Activated T-cell treated with anti-CD3 and anti-CD28 coated beads, Interleukin-2, amount 50 U/mL, for 24 hours (primary cell): Measurements from ENCODE around the gene VPS37C.
A peak's percentile ranks its signal among the peaks of the same experiment; 100 is the strongest.
"Not testable (repeated sequence)": the region's sequence is repeated elsewhere in the genome, so short reads cannot be mapped to it uniquely, and the experiment has no call there.

Source experiments
- DNase-seq: peaks from one replicate; pipeline ENCODE4 v3.0.0-alpha.2; 2020
- H3K27ac Mint-ChIP-seq: 2 replicates; pipeline ENCODE4 v1.8.0; 2020; ENCODE audit warnings: mild to moderate bottlenecking, mixed read lengths
- H3K27me3 Mint-ChIP-seq: 2 replicates; pipeline ENCODE4 v1.8.0; 2020; ENCODE audit warnings: mixed read lengths
- H3K36me3 Mint-ChIP-seq: 2 replicates; pipeline ENCODE4 v1.8.0; 2020; ENCODE audit warnings: low read depth, mixed read lengths
- H3K4me1 Mint-ChIP-seq: 2 replicates; pipeline ENCODE4 v1.8.0; 2020; ENCODE audit warnings: low read depth, mixed read lengths
- H3K4me3 Mint-ChIP-seq: 2 replicates; pipeline ENCODE4 v1.8.0; 2020; ENCODE audit warnings: mild to moderate bottlenecking, moderate library complexity, mixed read lengths
- H3K9me3 Mint-ChIP-seq: 2 replicates; pipeline ENCODE4 v1.8.0; 2020; ENCODE audit warnings: mixed read lengths

Gene VPS37C

DNA sequence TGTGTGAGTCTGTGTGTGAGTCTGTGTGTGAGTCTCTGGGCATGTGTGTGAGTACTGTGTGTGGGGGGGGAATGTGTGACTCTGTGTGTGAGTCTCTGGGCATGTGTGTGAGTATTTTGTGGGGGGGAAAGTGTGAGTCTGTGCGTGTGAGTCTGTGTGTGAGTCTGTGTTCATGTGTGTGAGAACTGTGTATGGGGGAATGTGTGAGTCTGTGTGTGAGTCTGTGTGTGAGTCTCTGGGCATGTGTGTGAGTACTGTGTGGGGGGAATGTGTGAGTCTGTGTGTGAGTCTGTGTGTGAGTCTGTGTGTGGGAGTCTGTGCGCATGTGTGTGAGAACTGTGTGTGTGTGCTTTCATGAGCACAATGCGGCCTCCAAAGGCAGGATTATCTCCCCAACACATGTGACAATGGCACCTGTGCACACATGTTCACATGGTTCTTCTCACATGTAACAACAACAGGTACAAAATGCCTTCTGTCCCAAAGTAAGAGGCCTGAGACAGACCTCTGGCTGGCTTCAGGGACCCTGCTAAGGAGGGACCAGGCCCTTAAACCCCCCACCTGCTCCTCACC is 57.3 kb downstream of the VPS37C start:
- no peaks in the 10 kb centered on the region for H3K9me3 Mint-ChIP-seq
- peaks cover 68% of the 10 kb centered on the region for H3K36me3 Mint-ChIP-seq
- H3K27ac Mint-ChIP-seq: no peak overlapping the region

DNA sequence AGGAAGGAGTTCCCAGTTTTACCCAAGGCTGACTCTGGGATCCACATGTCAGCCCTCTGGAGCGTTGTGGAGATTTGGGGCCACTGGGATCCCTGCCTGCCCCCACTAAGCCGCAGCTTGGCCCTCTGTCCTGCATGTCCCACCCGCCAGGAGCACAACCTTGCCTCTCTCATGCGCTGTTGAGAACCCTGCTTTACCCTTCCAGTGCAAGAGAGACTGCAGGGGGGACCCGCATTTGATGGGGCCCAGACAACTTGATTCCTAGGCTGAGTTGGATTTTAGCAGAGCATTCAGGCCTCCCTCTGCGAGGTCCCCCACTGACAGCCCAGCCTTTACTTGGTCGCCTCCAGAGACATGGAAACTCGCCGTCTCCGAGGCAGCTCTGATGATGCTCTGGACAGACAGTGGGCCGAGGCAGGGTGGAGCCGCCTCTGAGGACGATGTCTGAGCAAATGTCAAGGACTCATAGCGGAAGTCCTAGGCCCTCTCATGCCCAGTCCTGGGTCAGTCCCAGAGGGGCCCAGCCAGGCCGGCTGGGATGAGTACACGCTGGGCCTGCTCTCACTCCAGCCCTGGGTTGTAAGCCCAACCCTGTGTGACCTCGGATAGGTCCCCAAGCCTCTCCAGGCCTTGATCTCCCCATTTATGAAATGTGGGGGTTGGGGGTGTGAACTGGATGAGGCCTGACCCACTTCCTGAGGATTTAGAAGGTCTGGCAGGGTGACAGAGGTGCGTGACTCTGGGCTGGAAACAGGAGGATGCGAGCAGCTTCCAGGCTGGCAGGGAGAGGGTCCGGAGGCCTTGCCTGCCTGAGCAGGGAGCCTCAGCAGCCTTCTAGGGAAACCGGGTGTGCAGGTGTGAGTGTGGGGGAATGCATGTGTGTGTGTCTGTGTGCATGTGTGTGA is 58.3 kb downstream of the VPS37C start:
- Mint-ChIP-seq H3K27ac (no peak overlapping the region), H3K4me3 (no peak overlapping the region), H3K27me3 (no peaks in the 10 kb centered on the region), H3K9me3 (no peaks in the 10 kb centered on the region), H3K4me1 (peaks cover 39% of the 10 kb centered on the region), H3K36me3 (peaks cover 57% of the 10 kb centered on the region)
- peak; percentile 70 for DNase-seq

More for the DNA sequence above, 57.3 kb downstream of the VPS37C start:
- Mint-ChIP-seq H3K4me3 (no peak overlapping the region), H3K4me1 (peaks cover 50% of the 10 kb centered on the region), H3K27me3 (no peaks in the 10 kb centered on the region)
- DNase-seq: peak; percentile 63

DNA sequence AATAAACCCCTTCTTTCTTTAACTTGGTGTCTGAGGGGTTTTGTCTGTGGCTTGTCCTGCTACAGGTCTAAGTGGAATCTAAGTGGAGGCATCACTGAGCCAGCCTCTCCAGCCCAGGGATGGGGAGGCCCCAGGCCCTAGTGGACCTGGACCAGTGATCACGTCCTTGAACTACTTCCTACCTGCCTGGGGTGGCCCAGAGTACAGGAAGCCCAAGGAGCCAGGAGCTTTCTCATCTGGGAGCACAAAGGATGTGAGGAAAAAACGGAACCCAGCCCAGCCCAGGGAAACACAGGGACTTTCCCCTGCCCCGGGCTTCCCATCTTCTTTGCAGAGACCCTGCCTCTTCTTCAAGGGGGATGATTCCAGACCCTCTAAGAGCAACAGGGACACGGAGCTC is 62.4 kb downstream of the VPS37C start:
- no peaks in the 10 kb centered on the region for H3K9me3 Mint-ChIP-seq
- no peaks in the 10 kb centered on the region for H3K27me3 Mint-ChIP-seq
- DNase-seq: peak; percentile 32
- peaks cover 16% of the 10 kb centered on the region for H3K36me3 Mint-ChIP-seq
- H3K27ac Mint-ChIP-seq: no peak overlapping the region
- H3K4me3 Mint-ChIP-seq: no peak overlapping the region
- H3K4me1 Mint-ChIP-seq: peaks cover 24% of the 10 kb centered on the region

DNA sequence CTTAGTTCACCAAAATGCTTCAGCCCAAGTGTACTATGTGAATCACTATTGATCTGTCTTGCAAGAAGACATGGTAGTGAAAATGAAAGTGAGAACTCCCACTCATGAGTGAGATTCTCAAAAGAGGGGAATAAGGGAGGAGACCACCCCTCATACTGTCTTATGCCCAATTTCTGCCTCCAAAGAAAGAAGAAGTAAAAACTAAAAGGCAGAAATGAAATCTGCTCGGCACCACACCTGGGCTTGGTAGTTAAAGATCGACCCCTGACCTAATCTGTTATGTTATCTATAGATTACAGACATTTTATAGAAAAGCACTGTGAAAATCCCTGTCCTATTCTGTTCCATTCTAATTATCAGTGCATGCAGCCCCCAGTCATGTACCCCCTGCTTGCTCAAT is 63.0 kb downstream of the VPS37C start:
- H3K27me3 Mint-ChIP-seq, H3K27ac Mint-ChIP-seq, H3K4me3 Mint-ChIP-seq, DNase-seq, H3K9me3 Mint-ChIP-seq: not testable (repeated sequence)
- Mint-ChIP-seq H3K36me3 (peaks cover 11% of the 10 kb centered on the region), H3K4me1 (peaks cover 26% of the 10 kb centered on the region)

DNA sequence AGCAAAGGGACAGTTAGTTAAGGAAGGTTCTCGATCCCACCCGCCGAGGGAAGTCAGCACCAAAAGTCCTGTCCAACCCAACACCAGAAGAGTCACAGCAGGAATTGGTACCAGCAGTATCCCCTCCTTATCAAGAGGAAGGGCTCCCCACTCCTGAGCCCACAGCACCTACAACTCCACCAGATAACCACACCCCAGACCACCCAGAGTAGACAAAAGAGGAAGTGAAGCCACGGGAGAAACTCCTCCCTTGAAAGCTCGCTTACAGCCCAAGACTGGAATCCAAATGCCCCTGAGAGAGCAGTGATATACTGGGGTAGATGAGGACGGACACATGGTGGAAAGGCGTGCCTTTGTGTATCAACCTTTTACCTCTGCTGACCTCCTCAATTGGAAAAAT is 66.2 kb downstream of the VPS37C start:
- peak; percentile 27 for DNase-seq
- Mint-ChIP-seq H3K4me1 (peaks cover 57% of the 10 kb centered on the region), H3K36me3 (peaks cover 25% of the 10 kb centered on the region), H3K9me3 (no peaks in the 10 kb centered on the region), H3K27me3 (no peaks in the 10 kb centered on the region), H3K27ac (peak overlapping the region; percentile 98), H3K4me3 (no peak overlapping the region)

DNA sequence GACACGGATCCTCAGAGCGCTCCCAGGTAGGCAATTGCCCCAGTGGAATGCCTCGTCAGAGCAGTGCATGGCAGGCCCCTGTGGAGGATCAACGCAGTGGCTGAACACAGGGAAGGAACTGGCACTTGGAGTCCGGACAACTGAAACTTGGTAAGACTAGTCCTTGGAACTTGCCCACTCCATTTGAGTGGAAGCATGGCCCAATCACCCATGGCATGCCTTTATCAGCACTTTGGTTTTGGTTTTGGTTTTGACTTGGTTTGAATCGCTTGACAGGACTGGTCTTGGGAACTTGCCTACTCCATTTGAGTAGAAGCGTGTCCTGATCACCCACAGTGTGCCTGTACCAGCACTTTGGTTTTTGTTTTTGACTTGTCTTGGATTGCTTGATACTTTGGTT is 67.1 kb downstream of the VPS37C start:
- peak overlapping the region; percentile 38 for H3K4me3 Mint-ChIP-seq
- H3K27me3 Mint-ChIP-seq, H3K9me3 Mint-ChIP-seq: not testable (repeated sequence)
- peaks cover 65% of the 10 kb centered on the region for H3K4me1 Mint-ChIP-seq
- H3K27ac Mint-ChIP-seq: peak overlapping the region; percentile 98
- DNase-seq: peak; percentile 32
- peaks cover 33% of the 10 kb centered on the region for H3K36me3 Mint-ChIP-seq

DNA sequence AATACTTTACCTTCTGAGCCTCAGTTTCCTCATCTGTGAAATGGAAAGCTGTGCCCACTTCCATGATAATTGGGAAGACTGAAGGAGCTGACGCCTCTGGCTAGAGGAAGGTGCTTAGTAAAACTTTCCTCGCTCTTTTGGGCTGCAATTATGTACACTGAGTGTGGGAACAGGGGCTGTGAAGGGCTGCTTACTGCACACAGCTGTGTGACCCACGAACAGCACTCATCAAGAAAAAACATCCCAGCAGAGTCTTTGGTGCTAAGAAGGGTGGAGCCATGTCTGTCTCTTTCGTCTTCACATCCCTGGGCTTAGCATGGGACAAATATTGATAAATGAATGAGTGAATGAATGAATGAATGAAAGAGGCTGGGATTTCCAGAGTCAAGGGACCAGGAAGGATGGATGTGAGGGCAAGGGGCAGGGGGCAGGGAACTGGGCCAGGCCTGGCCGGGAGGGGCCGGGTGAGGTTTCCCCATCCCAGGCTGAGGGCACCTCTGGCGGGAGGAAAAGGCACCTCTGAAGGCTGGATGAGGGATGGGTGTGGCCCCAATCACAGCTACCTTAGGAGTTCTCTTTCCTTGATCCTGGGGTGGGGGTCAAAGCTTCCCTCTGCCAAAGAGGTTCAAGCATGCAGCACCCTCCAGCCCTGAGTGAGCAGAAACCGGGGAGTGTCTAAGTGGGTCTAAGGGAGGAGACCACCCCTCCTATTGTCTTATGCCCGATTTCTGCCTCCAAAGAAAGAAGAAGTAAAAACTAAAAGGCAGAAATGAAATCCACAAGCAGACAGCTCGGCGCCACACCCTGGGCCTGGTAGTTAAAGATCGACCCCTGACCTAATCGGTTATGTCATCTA is 68.1 kb downstream of the VPS37C start:
- H3K9me3 Mint-ChIP-seq: no peaks in the 10 kb centered on the region
- peak; percentile 34 for DNase-seq
- H3K27ac Mint-ChIP-seq: peak overlapping the region; percentile 98
- peak overlapping the region; percentile 85 for H3K4me3 Mint-ChIP-seq
- H3K36me3 Mint-ChIP-seq: peaks cover 38% of the 10 kb centered on the region
- H3K27me3 Mint-ChIP-seq: no peaks in the 10 kb centered on the region
- H3K4me1 Mint-ChIP-seq: peaks cover 68% of the 10 kb centered on the region

- peaks cover 45% of the 10 kb centered on the region for H3K36me3 Mint-ChIP-seq
- peak overlapping the region; percentile 98 for H3K27ac Mint-ChIP-seq
- peak; percentile 80 for DNase-seq
- peak overlapping the region; percentile 85 for H3K4me3 Mint-ChIP-seq
- H3K27me3 Mint-ChIP-seq: no peaks in the 10 kb centered on the region
- H3K4me1 Mint-ChIP-seq: peaks cover 76% of the 10 kb centered on the region
- no peaks in the 10 kb centered on the region for H3K9me3 Mint-ChIP-seq
Observed at GRCh38 chr11:61092280-61092766, 68.9 kb downstream of the VPS37C start.

GRCh38 chr11:61091373-61092279 is 69.6 kb downstream of the VPS37C start:
- Mint-ChIP-seq H3K36me3 (peaks cover 48% of the 10 kb centered on the region), H3K9me3 (no peaks in the 10 kb centered on the region), H3K27me3 (no peaks in the 10 kb centered on the region), H3K4me1 (peaks cover 78% of the 10 kb centered on the region), H3K4me3 (peak overlapping the region; percentile 85), H3K27ac (peak overlapping the region; percentile 98)
- DNase-seq: peak; percentile 76

GRCh38 chr11:61090982-61091372 is 70.2 kb downstream of the VPS37C start:
- Mint-ChIP-seq H3K9me3 (no peaks in the 10 kb centered on the region), H3K36me3 (peaks cover 50% of the 10 kb centered on the region), H3K4me3 (peak overlapping the region; percentile 85), H3K4me1 (peaks cover 81% of the 10 kb centered on the region), H3K27me3 (no peaks in the 10 kb centered on the region), H3K27ac (peak overlapping the region; percentile 98)
- no peak for DNase-seq

GRCh38 chr11:61090521-61090920 is 70.7 kb downstream of the VPS37C start:
- H3K27me3 Mint-ChIP-seq: no peaks in the 10 kb centered on the region
- peaks cover 78% of the 10 kb centered on the region for H3K4me1 Mint-ChIP-seq
- DNase-seq: peak; percentile 43
- H3K27ac Mint-ChIP-seq: peak overlapping the region; percentile 98
- H3K9me3 Mint-ChIP-seq: no peaks in the 10 kb centered on the region
- H3K4me3 Mint-ChIP-seq: peak overlapping the region; percentile 85
- H3K36me3 Mint-ChIP-seq: peaks cover 50% of the 10 kb centered on the region

GRCh38 chr11:61089806-61090491 is 71.3 kb downstream of the VPS37C start:
- Mint-ChIP-seq H3K4me3 (peak overlapping the region; percentile 85), H3K27me3 (no peaks in the 10 kb centered on the region), H3K36me3 (peaks cover 50% of the 10 kb centered on the region), H3K27ac (peak overlapping the region; percentile 98), H3K9me3 (no peaks in the 10 kb centered on the region), H3K4me1 (peaks cover 72% of the 10 kb centered on the region)
- peak; percentile 42 for DNase-seq

- Mint-ChIP-seq H3K36me3 (peaks cover 65% of the 10 kb centered on the region), H3K4me3 (peak overlapping the region; percentile 11), H3K4me1 (peaks cover 63% of the 10 kb centered on the region), H3K27ac (peak overlapping the region; percentile 73), H3K9me3 (peaks cover 4% of the 10 kb centered on the region), H3K27me3 (no peaks in the 10 kb centered on the region)
- no peak for DNase-seq
Observed at GRCh38 chr11:61087426-61088119, 73.7 kb downstream of the VPS37C start.
